CD4-positive, alpha-beta T cell treated with Interferon gamma for 1 hour (primary cell): Measurements from ENCODE around the gene TM7SF2.
A peak's percentile ranks its signal among the peaks of the same experiment; 100 is the strongest.
"Not testable (repeated sequence)": the region's sequence is repeated elsewhere in the genome, so short reads cannot be mapped to it uniquely, and the experiment has no call there.

Experiments
- DNase-seq: peaks from one replicate; pipeline ENCODE4 v3.0.0-alpha.2; 2020

Gene TM7SF2

GRCh38 chr11:65116370-65117205, 4.9 kb downstream of the TM7SF2 start:
- peak; percentile 56 for DNase-seq

- peak; percentile 99 for DNase-seq
Measured at GRCh38 chr11:65117206-65118096, 5.8 kb downstream of the TM7SF2 start, which contains the start of gene ZNHIT2. Gene ZNHIT2, minus strand, starts transcription at chr11:65117701. Its CDS starts 48 bp downstream, at chr11:65117653.

GRCh38 chr11:65118097-65118837, 6.6 kb downstream of the TM7SF2 start:
- no peak for DNase-seq

DNA sequence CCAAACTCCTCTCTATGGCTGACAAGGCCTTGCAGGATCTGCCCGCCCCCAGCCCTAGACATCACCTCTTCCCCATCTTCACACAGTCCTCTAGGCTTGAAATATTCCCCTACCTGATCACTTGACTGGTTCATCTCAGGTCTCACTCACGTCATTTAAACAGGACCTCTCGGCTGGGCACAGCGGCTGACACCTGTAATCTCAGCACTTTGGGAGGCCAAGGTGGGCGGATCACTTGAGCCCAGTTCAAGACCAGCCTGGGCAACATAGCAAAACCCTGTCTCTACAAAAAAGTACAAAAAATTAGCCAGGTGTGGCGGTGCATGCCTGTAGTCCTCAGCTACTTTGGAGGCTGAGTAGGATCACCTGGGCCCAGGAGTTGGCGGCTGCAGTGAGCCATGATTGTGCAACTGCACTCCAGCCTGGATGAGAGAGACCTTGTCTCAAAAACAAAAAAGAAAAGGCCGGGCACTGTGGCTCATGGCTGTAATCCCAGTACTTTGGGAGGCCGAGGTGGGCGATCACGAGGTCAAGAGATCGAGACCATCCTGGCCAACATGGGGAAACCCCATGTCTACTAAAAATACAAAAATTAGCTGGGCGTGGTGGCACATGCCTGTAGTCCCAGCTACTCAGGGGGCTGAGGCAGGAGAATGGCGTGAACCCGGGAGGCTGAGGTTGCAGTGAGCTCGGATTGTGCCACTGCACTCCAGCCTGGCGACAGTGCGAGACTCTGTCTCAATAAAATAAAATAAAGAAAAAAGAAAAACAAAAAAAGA, 7.4 kb downstream of the TM7SF2 start:
- not testable (repeated sequence) for DNase-seq

- DNase-seq, result no peak
Measured at GRCh38 chr11:65119670-65119995, 8.0 kb downstream of the TM7SF2 start.

DNA sequence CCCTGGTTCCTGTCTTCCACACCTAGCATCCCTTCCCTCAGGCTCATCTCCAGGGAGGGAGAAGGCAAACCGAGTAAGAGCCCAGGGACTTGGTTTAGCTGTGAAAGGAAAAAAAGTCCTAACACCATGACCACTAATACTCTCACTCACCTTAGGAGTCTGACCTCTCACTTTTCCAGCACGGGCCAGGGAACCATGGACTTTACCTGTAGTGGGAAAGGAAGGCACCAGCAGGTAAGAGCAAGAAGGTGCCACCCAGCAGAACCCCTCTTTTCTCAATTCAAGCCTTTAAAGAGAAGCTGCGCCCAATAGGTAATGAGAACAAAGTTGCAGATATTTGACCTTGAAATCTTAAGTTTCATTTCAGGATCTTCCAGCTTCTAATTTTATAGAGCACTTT, 9.2 kb downstream of the TM7SF2 start:
- no peak for DNase-seq

DNA sequence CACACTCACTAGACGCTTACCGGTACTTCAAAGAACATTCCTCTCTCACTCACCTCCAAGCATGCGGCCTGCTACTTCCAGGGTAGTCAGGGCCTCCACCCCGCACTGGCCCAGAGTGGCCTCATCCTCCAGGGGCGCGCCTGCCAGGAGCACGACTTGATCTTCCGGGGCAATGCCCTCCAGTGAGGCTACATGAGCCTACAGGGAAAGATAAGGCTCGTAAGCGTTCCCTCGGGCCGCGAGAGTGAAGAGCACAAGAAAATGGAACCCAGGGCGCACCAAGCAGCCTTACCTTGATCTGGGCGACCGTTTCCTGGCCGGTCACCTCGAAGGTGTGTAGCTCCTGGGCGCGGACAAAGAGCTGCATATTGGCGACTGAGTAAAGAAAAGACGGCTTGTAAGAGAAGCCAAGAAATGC, 9.8 kb downstream of the TM7SF2 start:
- peak; percentile 44 for DNase-seq

DNA sequence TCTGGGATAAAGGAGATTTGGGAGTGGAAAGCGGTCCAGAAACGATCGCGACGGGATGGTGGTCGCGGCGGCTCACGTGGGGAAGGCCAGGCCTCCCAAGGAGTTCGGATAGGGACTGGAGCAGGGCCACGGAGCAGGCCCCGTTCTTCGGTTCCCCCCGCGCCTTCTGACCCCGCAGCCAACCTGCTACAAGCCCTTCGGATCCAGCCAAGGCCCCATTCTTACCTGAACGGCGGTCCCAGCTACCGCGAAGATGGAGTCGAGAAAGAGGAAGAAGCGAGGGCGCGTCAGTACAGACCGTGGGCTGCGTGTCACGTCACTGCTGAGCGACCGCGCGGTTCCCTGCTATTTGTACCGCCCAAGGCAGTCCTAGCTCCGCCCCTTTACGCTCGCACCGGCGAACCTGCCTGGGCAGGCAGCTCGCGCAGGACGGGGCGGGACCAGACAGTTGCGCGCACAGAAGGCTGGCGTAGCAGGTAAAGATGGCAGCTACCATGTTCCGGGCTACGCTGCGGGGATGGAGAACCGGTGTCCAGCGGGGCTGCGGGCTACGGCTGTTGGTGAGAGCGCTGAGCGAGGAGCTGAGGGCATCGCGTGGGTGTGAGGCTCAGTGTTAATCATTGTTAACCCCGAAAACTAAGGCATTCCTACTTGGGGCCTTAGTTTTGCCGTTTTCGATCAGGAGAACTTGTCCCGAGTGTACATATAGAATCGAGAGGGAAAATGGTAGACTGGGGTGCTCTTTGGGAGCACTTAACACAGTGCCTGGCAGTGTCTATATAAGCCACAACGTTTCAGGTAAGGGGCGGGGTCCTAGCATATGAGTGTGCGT, 10.4 kb downstream of the TM7SF2 start, which contains the start of the genes FAU and MRPL49:
Gene FAU, minus strand, starts transcription at position 270 of the 832 bp plus-strand sequence. CDS start 321 bp downstream, outside the sequence.
Gene MRPL49, plus strand, starts transcription at position 457 of the 832 bp plus-strand sequence. Its CDS starts 26 bp downstream, at position 483.
- DNase-seq, result peak; percentile 99

GRCh38 chr11:65124480-65125196, 13.0 kb downstream of the TM7SF2 start:
- no peak for DNase-seq

DNA sequence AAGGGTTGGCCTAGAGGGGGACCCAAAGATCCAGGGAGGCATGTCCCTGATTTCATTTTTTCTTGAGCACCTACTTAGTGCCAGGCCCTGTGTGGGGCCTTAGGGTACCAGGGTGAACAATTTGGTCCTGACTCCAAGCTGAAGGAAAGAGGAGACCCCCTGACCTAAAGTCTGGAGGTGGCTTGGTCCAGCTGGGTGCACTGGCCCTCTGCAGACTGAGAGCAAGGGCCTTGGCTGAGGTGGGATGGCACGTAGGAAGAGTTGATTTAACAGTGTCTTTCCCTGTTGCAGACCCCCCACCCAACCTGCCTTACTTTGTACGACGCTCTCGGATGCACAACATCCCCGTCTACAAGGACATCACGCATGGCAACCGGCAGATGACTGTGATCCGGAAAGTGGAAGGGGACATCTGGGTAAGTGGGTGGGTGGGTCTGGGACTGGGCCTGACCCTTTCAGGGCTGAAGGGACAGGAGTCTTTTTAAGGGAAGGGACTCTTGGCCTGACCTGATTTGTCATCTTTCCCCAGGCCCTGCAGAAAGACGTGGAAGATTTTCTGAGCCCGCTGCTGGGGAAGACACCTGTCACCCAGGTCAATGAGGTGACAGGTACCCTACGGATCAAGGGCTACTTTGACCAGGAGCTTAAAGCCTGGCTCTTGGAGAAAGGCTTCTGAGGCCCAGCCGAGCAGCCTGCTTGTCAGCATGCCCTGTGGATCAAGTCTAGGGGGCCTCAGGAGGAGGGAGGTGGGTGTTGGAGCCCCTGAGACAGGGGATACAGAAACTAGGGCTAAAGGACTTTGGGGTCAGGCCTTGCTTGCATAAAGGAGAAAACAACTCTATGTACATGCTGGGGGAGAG, 13.8 kb downstream of the TM7SF2 start:
- no peak for DNase-seq

DNA sequence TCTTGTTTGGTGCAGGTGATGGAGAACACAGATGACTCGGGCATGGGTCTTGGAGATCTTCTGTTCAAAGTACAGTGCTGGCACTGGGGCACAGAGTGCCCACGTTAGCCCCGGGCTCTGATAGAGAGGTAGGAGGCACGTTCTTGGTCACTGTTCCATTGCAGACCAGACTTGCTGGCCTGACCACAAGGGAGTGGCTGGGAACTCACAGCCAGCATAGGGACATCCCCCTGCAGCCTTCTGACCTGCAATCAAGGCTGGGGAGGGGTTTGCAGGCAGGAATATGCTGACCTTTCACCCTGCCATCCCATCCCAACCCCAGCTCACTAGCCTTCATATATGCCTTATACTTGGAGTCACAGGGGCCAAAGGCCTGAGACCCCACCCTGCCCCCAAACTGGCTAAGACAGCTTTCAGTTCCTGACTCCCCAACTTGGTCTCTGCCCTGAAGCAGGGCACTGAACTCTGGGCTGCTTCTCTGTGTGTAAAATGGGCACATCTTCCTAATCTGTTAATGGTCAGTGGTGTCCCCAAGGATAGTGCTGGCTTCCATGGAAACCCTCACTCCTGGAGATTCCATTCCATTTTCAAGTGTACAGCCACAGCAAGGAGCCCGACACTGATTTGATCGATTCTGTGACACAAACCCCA, 15.1 kb downstream of the TM7SF2 start:
- no peak for DNase-seq

DNA sequence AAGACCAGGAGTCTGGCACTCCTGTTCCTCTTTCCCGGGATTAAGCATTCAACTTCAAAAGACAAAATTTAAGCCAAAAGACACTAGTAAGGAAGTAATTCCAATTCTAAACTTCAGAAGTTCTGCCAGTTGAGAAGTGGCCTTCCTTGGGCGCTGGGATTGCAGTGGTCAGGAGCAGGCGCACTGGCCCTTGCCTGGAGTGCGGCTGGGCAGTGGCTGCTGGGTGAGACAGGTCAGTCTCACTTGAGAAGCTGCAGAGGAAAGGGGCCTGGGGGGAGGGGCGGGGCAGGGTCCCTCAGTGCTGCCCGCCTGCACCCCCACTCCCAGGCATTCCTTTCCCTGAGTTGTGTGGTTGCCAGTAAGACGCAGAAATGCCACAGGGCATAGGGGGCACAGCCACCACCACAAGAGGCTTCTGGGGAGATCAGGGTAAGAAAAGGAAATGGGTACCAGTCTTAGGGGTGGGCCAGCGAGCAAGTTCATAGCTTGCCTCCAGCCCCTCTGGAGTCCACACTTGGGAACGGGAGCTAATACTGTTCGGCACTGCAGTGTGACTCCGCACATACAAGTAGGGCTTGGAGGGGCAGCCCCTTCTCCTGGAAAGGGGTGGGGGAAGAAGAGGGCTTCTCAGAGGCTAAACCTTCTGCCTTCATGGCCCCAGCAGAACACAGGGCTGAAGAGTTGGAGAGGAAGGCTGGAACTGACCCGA, 16.0 kb downstream of the TM7SF2 start:
- DNase-seq, result no peak

- DNase-seq, result no peak
Measured at GRCh38 chr11:65128182-65129145, 16.8 kb downstream of the TM7SF2 start.

DNA sequence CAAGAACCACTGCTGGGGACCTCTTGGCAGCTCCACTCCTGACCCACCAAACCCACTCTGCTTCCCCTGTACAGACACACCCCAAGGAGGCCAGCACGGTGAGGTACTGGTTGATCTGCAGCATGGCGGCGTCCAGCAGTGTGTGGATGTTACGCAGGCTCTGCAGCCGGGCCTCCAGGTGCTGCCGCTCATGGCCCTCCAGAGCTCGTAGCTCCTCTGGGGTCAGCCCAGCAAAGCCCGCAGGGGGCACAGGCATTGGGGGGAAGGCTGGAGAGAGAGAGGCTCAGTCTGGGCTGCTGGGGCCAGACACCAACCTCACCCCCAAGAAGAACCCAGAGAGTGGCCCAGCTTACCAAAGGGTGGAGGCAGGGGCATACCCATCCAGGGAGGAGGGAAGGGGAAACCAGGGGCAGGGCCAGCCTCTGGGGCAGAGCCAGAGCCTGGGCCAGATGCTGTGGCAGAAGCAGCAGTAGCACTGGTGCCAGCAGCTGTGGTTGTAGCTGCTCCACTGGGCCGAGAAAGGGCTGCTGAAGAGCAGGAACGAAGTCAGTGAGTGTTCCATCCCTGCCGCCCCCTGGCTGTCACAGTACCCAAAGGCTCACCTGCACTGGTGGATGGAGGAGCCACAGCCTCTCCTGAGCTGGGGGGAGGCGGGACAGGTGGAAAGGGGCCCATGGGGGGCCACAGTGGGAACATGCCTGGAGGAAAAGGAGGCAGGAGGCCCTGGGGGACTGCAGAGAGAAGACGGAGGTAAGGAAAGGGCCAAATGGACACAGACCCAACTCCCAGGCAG, 18.2 kb downstream of the TM7SF2 start:
- peak; percentile 33 for DNase-seq

GRCh38 chr11:65130631-65131416, 19.2 kb downstream of the TM7SF2 start:
- no peak for DNase-seq
